ENCODE results near the gene KCMF1.

The KCMF1 gene

GRCh38 chr2:85012855-85013254, 41.9 kb downstream of the KCMF1 start:
- Histone ChIP-seq H3K79me2 (ENCODE audit: insufficient read depth, low read depth) (peaks cover 91% of the 10 kb centered on the region), H4K20me1 (ENCODE audit: insufficient read depth) (peaks cover 15% of the 10 kb centered on the region), H3K4me2 (no peak overlapping the region), H3K4me3 (IDR thresholded peaks at IDR 0.05; ENCODE audit: insufficient read depth, low read depth, low read length) (no peak overlapping the region), H3K27ac (no peak overlapping the region), H3K9ac (no peak overlapping the region), H3K4me1 (ENCODE audit: low read depth, poor library complexity, severe bottlenecking) (peaks cover 45% of the 10 kb centered on the region), H2AFZ (ENCODE audit: low read depth) (no peak overlapping the region), H3K36me3 (ENCODE audit: insufficient read depth) (no peaks in the 10 kb centered on the region), H3K27me3 (ENCODE audit: insufficient read depth, low read depth) (no peaks in the 10 kb centered on the region)
- TF ChIP-seq, protein P1, sequence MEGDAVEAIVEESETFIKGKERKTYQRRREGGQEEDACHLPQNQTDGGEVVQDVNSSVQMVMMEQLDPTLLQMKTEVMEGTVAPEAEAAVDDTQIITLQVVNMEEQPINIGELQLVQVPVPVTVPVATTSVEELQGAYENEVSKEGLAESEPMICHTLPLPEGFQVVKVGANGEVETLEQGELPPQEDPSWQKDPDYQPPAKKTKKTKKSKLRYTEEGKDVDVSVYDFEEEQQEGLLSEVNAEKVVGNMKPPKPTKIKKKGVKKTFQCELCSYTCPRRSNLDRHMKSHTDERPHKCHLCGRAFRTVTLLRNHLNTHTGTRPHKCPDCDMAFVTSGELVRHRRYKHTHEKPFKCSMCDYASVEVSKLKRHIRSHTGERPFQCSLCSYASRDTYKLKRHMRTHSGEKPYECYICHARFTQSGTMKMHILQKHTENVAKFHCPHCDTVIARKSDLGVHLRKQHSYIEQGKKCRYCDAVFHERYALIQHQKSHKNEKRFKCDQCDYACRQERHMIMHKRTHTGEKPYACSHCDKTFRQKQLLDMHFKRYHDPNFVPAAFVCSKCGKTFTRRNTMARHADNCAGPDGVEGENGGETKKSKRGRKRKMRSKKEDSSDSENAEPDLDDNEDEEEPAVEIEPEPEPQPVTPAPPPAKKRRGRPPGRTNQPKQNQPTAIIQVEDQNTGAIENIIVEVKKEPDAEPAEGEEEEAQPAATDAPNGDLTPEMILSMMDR (conservative IDR thresholded peaks at IDR 0.05; ENCODE audit: low read depth, low read length) = no peak

GRCh38 chr2:85015653-85016360, 44.8 kb downstream of the KCMF1 start:
- H3K4me3 ChIP-seq (IDR thresholded peaks at IDR 0.05; ENCODE audit: insufficient read depth, low read depth, low read length) = no peak overlapping the region
- H2AFZ ChIP-seq (ENCODE audit: low read depth) = no peak overlapping the region
- no peak overlapping the region for H3K9ac ChIP-seq
- no peak overlapping the region for H3K27ac ChIP-seq
- no peaks in the 10 kb centered on the region for H3K36me3 ChIP-seq (ENCODE audit: insufficient read depth)
- peaks cover 19% of the 10 kb centered on the region for H4K20me1 ChIP-seq (ENCODE audit: insufficient read depth)
- TF ChIP-seq, protein P1 (conservative IDR thresholded peaks at IDR 0.05; ENCODE audit: low read depth, low read length) = no peak
- no peak overlapping the region for H3K4me2 ChIP-seq
- H3K27me3 ChIP-seq (ENCODE audit: insufficient read depth, low read depth) = no peaks in the 10 kb centered on the region
- H3K4me1 ChIP-seq (ENCODE audit: low read depth, poor library complexity, severe bottlenecking) = peaks cover 39% of the 10 kb centered on the region
- peaks cover 92% of the 10 kb centered on the region for H3K79me2 ChIP-seq (ENCODE audit: insufficient read depth, low read depth)

- H3K27ac ChIP-seq = no peak overlapping the region
- no peak overlapping the region for H3K4me3 ChIP-seq (IDR thresholded peaks at IDR 0.05; ENCODE audit: insufficient read depth, low read depth, low read length)
- peaks cover 19% of the 10 kb centered on the region for H4K20me1 ChIP-seq (ENCODE audit: insufficient read depth)
- H3K9ac ChIP-seq = no peak overlapping the region
- H3K4me1 ChIP-seq (ENCODE audit: low read depth, poor library complexity, severe bottlenecking) = peaks cover 39% of the 10 kb centered on the region
- H3K79me2 ChIP-seq (ENCODE audit: insufficient read depth, low read depth) = peaks cover 92% of the 10 kb centered on the region
- H3K27me3 ChIP-seq (ENCODE audit: insufficient read depth, low read depth) = no peaks in the 10 kb centered on the region
- no peaks in the 10 kb centered on the region for H3K36me3 ChIP-seq (ENCODE audit: insufficient read depth)
- TF ChIP-seq, protein P1 (conservative IDR thresholded peaks at IDR 0.05; ENCODE audit: low read depth, low read length) = no peak
- H3K4me2 ChIP-seq = no peak overlapping the region
- H2AFZ ChIP-seq (ENCODE audit: low read depth) = no peak overlapping the region
These were observed 45.5 kb downstream of the KCMF1 start for GRCh38 chr2:85016446-85016845.

GRCh38 chr2:85017411-85018048, 46.6 kb downstream of the KCMF1 start:
- peaks cover 92% of the 10 kb centered on the region for H3K79me2 ChIP-seq (ENCODE audit: insufficient read depth, low read depth)
- H3K4me1 ChIP-seq (ENCODE audit: low read depth, poor library complexity, severe bottlenecking) = peaks cover 38% of the 10 kb centered on the region
- no peak overlapping the region for H3K27ac ChIP-seq
- H3K4me2 ChIP-seq = no peak overlapping the region
- no peak overlapping the region for H3K9ac ChIP-seq
- TF ChIP-seq, protein P1 (conservative IDR thresholded peaks at IDR 0.05; ENCODE audit: low read depth, low read length) = no peak; the same call in 1 of the 2 replicates
- peaks cover 19% of the 10 kb centered on the region for H4K20me1 ChIP-seq (ENCODE audit: insufficient read depth)
- no peak overlapping the region for H3K4me3 ChIP-seq (IDR thresholded peaks at IDR 0.05; ENCODE audit: insufficient read depth, low read depth, low read length)
- H3K27me3 ChIP-seq (ENCODE audit: insufficient read depth, low read depth) = no peaks in the 10 kb centered on the region
- no peak overlapping the region for H2AFZ ChIP-seq (ENCODE audit: low read depth)
- H3K36me3 ChIP-seq (ENCODE audit: insufficient read depth) = no peaks in the 10 kb centered on the region

Measured in KMS-11 (cell line).